Stimulated activated CD8-positive, alpha-beta memory T cell treated with anti-CD3 and anti-CD28 coated beads, Interleukin-7, amount 100 ng/mL, for 4 hours (primary cell): ENCODE data around the gene SHTN1.

ENCODE experiments used
- DNase-seq, 2 donors: peaks; one replicate each; pipeline ENCODE4 v3.0.0-alpha.2; 2020; ENCODE audit warnings: low read depth in 2 of 2

The SHTN1 gene

GRCh38 chr10:116984202-116984990 is 20.6 kb downstream of the SHTN1 start:
- no peak for DNase-seq

GRCh38 chr10:116980041-116980440 is 24.9 kb downstream of the SHTN1 start:
- DNase-seq, result no peak

GRCh38 chr10:116978901-116979300 is 26.1 kb downstream of the SHTN1 start:
- DNase-seq, result no peak

GRCh38 chr10:116974456-116975005 is 30.5 kb downstream of the SHTN1 start:
- DNase-seq, result no peak

GRCh38 chr10:116973946-116974455 is 31.0 kb downstream of the SHTN1 start:
- DNase-seq, result no peak

GRCh38 chr10:116973371-116973905 is 31.5 kb downstream of the SHTN1 start:
- DNase-seq, result no peak

GRCh38 chr10:116972131-116972530 is 32.9 kb downstream of the SHTN1 start:
- no peak for DNase-seq

- DNase-seq, result no peak
Observed at GRCh38 chr10:116970050-116970449, 34.9 kb downstream of the SHTN1 start.

- no peak for DNase-seq
Observed at GRCh38 chr10:116968331-116968730, 36.7 kb downstream of the SHTN1 start.

GRCh38 chr10:116961406-116962251 is 43.4 kb downstream of the SHTN1 start:
- DNase-seq, result no peak

GRCh38 chr10:116960066-116960776 is 44.8 kb downstream of the SHTN1 start:
- DNase-seq, result no peak

- DNase-seq, result no peak
Observed at GRCh38 chr10:116952729-116953128, 52.3 kb downstream of the SHTN1 start.

- DNase-seq, result no peak
Observed at GRCh38 chr10:116948530-116948870, 56.5 kb downstream of the SHTN1 start.

- DNase-seq, result no peak
Observed at GRCh38 chr10:116947841-116948529, 57.0 kb downstream of the SHTN1 start.

GRCh38 chr10:116944911-116945310 is 60.1 kb downstream of the SHTN1 start:
- no peak for DNase-seq

GRCh38 chr10:116931806-116932205 is 73.2 kb downstream of the SHTN1 start:
- DNase-seq, result no peak

- DNase-seq, result no peak
Observed at GRCh38 chr10:116926426-116926825, 78.6 kb downstream of the SHTN1 start.

- DNase-seq, result no peak
Observed at GRCh38 chr10:116925056-116925455, 79.9 kb downstream of the SHTN1 start.

- DNase-seq, result no peak
Observed at GRCh38 chr10:116919706-116920105, 85.3 kb downstream of the SHTN1 start.

GRCh38 chr10:116919164-116919563 is 85.8 kb downstream of the SHTN1 start:
- DNase-seq, result no peak

- no peak for DNase-seq
Observed at GRCh38 chr10:116918583-116918982, 86.4 kb downstream of the SHTN1 start.
